CD4-positive, alpha-beta T cell treated with Interleukin-17A for 1 hour (primary cell): ENCODE results near the gene TXNL4A.

Experiments
- DNase-seq: peaks from one replicate; pipeline ENCODE4 v3.0.0-alpha.2; 2020

The TXNL4A gene

GRCh38 chr18:79932907-79933306 lies 55.5 kb downstream of the TXNL4A start:
- DNase-seq: no peak

GRCh38 chr18:79931475-79931874 lies 56.9 kb downstream of the TXNL4A start:
- no peak for DNase-seq

GRCh38 chr18:79930020-79930642 lies 58.2 kb downstream of the TXNL4A start:
- no peak for DNase-seq

- DNase-seq: no peak
Measured at GRCh38 chr18:79928563-79928960, 59.8 kb downstream of the TXNL4A start.

- DNase-seq: no peak
Measured at GRCh38 chr18:79927607-79928562, 60.5 kb downstream of the TXNL4A start.

GRCh38 chr18:79926715-79927606 lies 61.4 kb downstream of the TXNL4A start:
- DNase-seq: no peak

- DNase-seq: no peak
Measured at GRCh38 chr18:79926306-79926705, 62.1 kb downstream of the TXNL4A start.

- no peak for DNase-seq
Measured at GRCh38 chr18:79924814-79925731, 63.3 kb downstream of the TXNL4A start.

GRCh38 chr18:79923896-79924585 lies 64.3 kb downstream of the TXNL4A start:
- DNase-seq: no peak

- DNase-seq: no peak
Measured at GRCh38 chr18:79922971-79923411, 65.4 kb downstream of the TXNL4A start.

GRCh38 chr18:79921984-79922965 lies 66.1 kb downstream of the TXNL4A start:
- peak; percentile 7 for DNase-seq
